ENCODE data around the gene ERICH4. TPM values are rescaled to one million over a fixed set of nuclear protein-coding genes. Genes with fewer than 3 reads are reported as not detected.

ERICH4 gene
- total and polyA plus RNA-seq, 2 donors (not counting 3 experiments of a cell fraction or from before 2014, with no cell fraction given), result not detected

DNA sequence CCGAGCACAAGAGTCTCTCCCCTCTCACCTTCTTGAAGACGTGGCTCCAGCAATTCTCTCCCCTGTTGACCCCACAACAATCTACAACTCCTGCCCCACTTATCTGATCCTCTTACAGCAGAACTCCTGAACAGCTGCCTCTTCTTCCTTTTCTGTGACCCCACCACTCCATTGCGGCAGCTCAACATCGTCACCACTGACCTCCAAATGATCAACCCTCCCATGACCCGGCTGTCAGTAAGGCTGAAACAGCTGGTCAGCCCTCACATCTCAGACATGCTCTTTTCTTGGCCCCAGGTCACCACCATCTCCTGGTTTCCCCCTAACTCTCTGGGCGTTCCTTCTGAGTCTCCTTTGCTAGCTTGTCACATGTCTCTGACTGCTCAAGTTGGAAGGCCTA, 47.6 kb upstream of the ERICH4 start:
- no peak for FAIRE-seq
- Histone ChIP-seq H2AFZ (ENCODE audit: low read depth, low read length) (no peak overlapping the region), H3K79me2 (ENCODE audit: control insufficient read depth, insufficient read depth, low read length) (peaks cover 6% of the 10 kb centered on the region), H3K4me2 (ENCODE audit: insufficient read depth, low read length) (no peak overlapping the region), H3K9me3 (replicated peaks; ENCODE audit: control insufficient read depth, insufficient read depth, low read length) (no peaks in the 10 kb centered on the region), H3K9me1 (replicated peaks; ENCODE audit: control insufficient read depth, extremely low read depth, insufficient read depth, low read length) (no peaks in the 10 kb centered on the region), H3K27ac (ENCODE audit: insufficient read depth, low read depth, low read length) (no peak overlapping the region), H3K9ac (replicated peaks; ENCODE audit: extremely low read depth, insufficient read depth, low read length) (no peak overlapping the region), H3K4me3 (replicated peaks in 1 of 3; ENCODE audit: insufficient read depth in 1 of 3, low read depth in 1 of 3, low read length in 3 of 3) (no peak overlapping the region), H3K27me3 (ENCODE audit: control insufficient read depth in 2 of 2, insufficient read depth in 2 of 2, low read length in 2 of 2) (no peaks in the 10 kb centered on the region), H3K4me1 (ENCODE audit: control insufficient read depth, extremely low read depth, insufficient read depth, low read length) (peaks cover 13% of the 10 kb centered on the region), H3K36me3 (ENCODE audit: control insufficient read depth in 2 of 2, extremely low read depth in 1 of 2, insufficient read depth in 2 of 2, low read length in 2 of 2) (peaks cover 0 to 4% of the 10 kb centered on the region in 2 experiments), H4K20me1 (replicated peaks; ENCODE audit: control insufficient read depth, extremely low read depth, insufficient read depth, low read length) (no peaks in the 10 kb centered on the region)
- dilution Hi-C loops (cut with MboI; ENCODE audit: extremely low pct_ligation_motif_present, low sequenced_read_pairs) (no loop called here), intact Hi-C loops (cut with micrococcal nuclease) (no loop called here)
- no peak for TF ChIP-seq POLR2A (IDR thresholded peaks at IDR 0.05; ENCODE audit: low read depth, low read length)
- TF ChIP-seq, protein P1, sequence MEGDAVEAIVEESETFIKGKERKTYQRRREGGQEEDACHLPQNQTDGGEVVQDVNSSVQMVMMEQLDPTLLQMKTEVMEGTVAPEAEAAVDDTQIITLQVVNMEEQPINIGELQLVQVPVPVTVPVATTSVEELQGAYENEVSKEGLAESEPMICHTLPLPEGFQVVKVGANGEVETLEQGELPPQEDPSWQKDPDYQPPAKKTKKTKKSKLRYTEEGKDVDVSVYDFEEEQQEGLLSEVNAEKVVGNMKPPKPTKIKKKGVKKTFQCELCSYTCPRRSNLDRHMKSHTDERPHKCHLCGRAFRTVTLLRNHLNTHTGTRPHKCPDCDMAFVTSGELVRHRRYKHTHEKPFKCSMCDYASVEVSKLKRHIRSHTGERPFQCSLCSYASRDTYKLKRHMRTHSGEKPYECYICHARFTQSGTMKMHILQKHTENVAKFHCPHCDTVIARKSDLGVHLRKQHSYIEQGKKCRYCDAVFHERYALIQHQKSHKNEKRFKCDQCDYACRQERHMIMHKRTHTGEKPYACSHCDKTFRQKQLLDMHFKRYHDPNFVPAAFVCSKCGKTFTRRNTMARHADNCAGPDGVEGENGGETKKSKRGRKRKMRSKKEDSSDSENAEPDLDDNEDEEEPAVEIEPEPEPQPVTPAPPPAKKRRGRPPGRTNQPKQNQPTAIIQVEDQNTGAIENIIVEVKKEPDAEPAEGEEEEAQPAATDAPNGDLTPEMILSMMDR (IDR thresholded peaks at IDR 0.05; ENCODE audit: extremely low read depth in 1 of 2, insufficient read depth in 1 of 2, low read depth in 1 of 2, low read length in 2 of 2), result no peak
- CTCF ChIA-PET, result no interaction called here
- POLR2A ChIA-PET, result no interaction called here
- DNase-seq (ENCODE audit: low read depth, low spot score), result no peak
- no TSS peak for BruUV-seq (replicated peaks)

DNA sequence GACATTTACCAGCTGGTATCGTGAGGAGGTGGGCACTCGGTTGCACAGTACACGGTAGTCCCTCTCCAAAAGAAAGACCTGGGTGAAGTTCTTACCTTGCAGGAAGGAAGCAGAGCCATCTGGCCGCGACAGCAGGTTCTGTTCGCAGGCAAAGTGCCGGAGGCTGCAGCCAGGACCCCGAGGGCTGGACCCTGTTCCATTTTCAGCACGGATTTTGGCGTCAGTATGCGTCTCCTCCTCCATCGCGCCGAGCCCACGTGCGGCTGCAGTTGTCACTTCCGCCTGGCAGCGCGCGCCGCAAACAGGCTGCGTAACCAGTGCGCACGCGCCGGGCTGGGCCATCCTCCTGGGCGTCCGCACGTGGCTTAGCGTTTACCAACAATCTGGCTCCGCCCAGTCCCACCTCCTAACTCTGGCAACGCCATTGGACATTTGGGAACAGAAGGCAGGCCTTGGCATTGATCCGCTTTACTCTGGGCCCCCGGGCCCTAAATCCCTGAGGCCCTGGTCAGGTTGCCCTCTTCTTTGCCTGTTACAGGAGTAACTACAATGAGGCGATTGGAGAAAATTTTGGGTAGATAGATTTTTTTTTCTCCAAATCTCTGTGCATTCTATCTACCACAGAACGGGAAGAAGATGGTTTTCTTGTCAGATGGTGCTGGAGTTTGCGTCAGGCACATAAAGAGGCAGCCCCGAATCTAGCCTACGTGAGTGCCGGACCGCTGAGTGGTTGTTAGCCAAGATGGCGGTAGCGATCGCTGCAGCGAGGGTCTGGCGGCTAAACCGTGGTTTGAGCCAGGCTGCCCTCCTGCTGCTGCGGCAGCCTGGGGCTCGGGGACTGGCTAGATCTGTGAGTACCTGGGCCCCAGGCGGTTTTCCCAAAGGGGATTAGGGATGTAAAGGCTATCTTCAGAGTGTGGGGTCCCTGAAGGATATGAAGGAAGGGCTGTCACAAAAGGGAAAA, 45.6 kb upstream of the ERICH4 start, which contains the start of the genes BCKDHA and EXOSC5:
Gene BCKDHA, plus strand, starts transcription at position 733 of the 964 bp plus-strand sequence. Its CDS starts 10 bp downstream, at position 743.
Gene EXOSC5, minus strand, starts transcription at position 274 of the 964 bp plus-strand sequence. Its CDS starts 31 bp downstream, at position 243.
- no peaks in the 10 kb centered on the region for H3K27me3 ChIP-seq (ENCODE audit: control insufficient read depth in 2 of 2, insufficient read depth in 2 of 2, low read length in 2 of 2)
- no peaks in the 10 kb centered on the region for H3K36me3 ChIP-seq (ENCODE audit: control insufficient read depth in 2 of 2, extremely low read depth in 1 of 2, insufficient read depth in 2 of 2, low read length in 2 of 2)
- peaks cover 6% of the 10 kb centered on the region for H3K79me2 ChIP-seq (ENCODE audit: control insufficient read depth, insufficient read depth, low read length)
- H3K27ac ChIP-seq (ENCODE audit: insufficient read depth, low read depth, low read length), result peak within 1 kb of the TSS; percentile 93
- peak within 1 kb of the TSS; percentile 94 for H3K9ac ChIP-seq (replicated peaks; ENCODE audit: extremely low read depth, insufficient read depth, low read length)
- FAIRE-seq (peak; percentile 99), DNase-seq (ENCODE audit: low read depth, low spot score) (peak; percentile 100)
- peak within 1 kb of the TSS; percentile 82 for H3K4me2 ChIP-seq (ENCODE audit: insufficient read depth, low read length)
- BruUV-seq (replicated peaks), result TSS peak; percentile 55
- H3K9me1 ChIP-seq (replicated peaks; ENCODE audit: control insufficient read depth, extremely low read depth, insufficient read depth, low read length), result no peaks in the 10 kb centered on the region
- no peaks in the 10 kb centered on the region for H4K20me1 ChIP-seq (replicated peaks; ENCODE audit: control insufficient read depth, extremely low read depth, insufficient read depth, low read length)
- ChIA-PET POLR2A (no interaction called here), CTCF (no interaction called here)
- dilution Hi-C loops (cut with MboI; ENCODE audit: extremely low pct_ligation_motif_present, low sequenced_read_pairs), result no loop called here
- H3K4me1 ChIP-seq (ENCODE audit: control insufficient read depth, extremely low read depth, insufficient read depth, low read length), result peaks cover 29% of the 10 kb centered on the region
- no peaks in the 10 kb centered on the region for H3K9me3 ChIP-seq (replicated peaks; ENCODE audit: control insufficient read depth, insufficient read depth, low read length)
- intact Hi-C loops (cut with micrococcal nuclease), result loop anchor here (1.0 to 2.0 kb wide), 6 partner anchors 19 to 75 kb away; partner anchors contain the start of genes B3GNT8, B9D2 and DMAC2
- peak within 1 kb of the TSS; percentile 79 to 95 (median 81) for H3K4me3 ChIP-seq (replicated peaks in 1 of 3; ENCODE audit: insufficient read depth in 1 of 3, low read depth in 1 of 3, low read length in 3 of 3)
- peak; percentile 43 for TF ChIP-seq POLR2A (IDR thresholded peaks at IDR 0.05; ENCODE audit: low read depth, low read length)
- TF ChIP-seq, protein P2, sequence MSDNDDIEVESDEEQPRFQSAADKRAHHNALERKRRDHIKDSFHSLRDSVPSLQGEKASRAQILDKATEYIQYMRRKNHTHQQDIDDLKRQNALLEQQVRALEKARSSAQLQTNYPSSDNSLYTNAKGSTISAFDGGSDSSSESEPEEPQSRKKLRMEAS (IDR thresholded peaks at IDR 0.05; ENCODE audit: insufficient read depth, insufficient read length), result peak; percentile 100
- TF ChIP-seq POLR2AphosphoS5 (IDR thresholded peaks at IDR 0.05; ENCODE audit: insufficient read depth, low read depth, low read length), result peak; percentile 61
- no peak for TF ChIP-seq JUN (IDR thresholded peaks at IDR 0.05; ENCODE audit: borderline replicate concordance, insufficient read depth, insufficient read length, low read depth)
- peak; percentile 97 for TF ChIP-seq MYC (IDR thresholded peaks at IDR 0.05; ENCODE audit: low read depth, low read length)
- TF ChIP-seq GATA2 (IDR thresholded peaks at IDR 0.05; ENCODE audit: insufficient read depth, insufficient read length, low read depth, low read length), result no peak
- H2AFZ ChIP-seq (ENCODE audit: low read depth, low read length), result peak within 1 kb of the TSS; percentile 71
